ENCODE data around the gene TNFAIP6. TPM values are rescaled to one million over a fixed set of nuclear protein-coding genes. Genes with fewer than 3 reads are reported as not detected.

The TNFAIP6 gene
- total RNA-seq, 1 experiment from 2014 or later, result 1.7 TPM

DNA sequence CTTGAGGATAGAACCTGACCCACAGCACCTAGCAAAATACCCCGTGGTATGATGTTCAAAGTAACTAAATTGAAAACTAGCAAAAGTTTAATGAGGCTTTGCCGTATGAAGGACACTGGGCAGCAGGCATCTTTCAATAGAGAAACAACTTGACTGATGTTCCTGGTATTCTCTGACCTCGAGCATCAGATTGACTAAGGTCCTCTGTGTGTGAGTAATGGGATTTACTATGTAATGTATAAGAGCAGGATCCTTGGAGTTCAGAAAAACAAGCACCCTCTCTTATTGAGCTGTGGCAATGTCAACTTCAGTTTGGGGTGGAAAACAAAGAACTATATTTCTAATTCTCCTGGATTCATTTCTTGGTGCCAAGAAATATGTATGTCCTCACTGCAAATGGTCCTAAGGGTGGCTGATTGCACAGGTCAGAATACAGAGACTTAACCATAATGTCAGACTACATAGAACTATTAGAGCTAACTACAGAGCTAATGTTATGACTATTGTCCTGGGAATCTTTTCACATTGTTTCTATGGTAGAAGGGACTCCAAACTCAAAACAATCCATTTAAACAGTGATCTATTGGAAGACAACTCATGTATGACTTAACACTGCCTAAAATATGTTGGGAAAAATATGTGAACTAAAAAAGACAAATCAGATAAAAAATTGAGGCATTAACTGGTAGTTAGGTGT is 4.4 kb downstream of the TNFAIP6 start:
- Mint-ChIP-seq H3K27ac (ENCODE audit: unreplicated experiment) (no peak overlapping the region), H3K4me3 (ENCODE audit: low read depth, unreplicated experiment) (no peak overlapping the region), H3K36me3 (ENCODE audit: insufficient read depth, unreplicated experiment) (no peaks in the 10 kb centered on the region), H3K4me1 (ENCODE audit: low read depth, unreplicated experiment) (peaks cover 23% of the 10 kb centered on the region), H3K9me3 (ENCODE audit: low read depth, unreplicated experiment) (no peaks in the 10 kb centered on the region), H3K27me3 (ENCODE audit: unreplicated experiment) (no peaks in the 10 kb centered on the region)
- BruUV-seq (replicated peaks), result no TSS peak
- DNase-seq, result no peak
- TF ChIP-seq, protein P1, sequence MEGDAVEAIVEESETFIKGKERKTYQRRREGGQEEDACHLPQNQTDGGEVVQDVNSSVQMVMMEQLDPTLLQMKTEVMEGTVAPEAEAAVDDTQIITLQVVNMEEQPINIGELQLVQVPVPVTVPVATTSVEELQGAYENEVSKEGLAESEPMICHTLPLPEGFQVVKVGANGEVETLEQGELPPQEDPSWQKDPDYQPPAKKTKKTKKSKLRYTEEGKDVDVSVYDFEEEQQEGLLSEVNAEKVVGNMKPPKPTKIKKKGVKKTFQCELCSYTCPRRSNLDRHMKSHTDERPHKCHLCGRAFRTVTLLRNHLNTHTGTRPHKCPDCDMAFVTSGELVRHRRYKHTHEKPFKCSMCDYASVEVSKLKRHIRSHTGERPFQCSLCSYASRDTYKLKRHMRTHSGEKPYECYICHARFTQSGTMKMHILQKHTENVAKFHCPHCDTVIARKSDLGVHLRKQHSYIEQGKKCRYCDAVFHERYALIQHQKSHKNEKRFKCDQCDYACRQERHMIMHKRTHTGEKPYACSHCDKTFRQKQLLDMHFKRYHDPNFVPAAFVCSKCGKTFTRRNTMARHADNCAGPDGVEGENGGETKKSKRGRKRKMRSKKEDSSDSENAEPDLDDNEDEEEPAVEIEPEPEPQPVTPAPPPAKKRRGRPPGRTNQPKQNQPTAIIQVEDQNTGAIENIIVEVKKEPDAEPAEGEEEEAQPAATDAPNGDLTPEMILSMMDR (IDR thresholded peaks at IDR 0.05; ENCODE audit: unreplicated experiment), result no peak
- intact Hi-C loops (cut with micrococcal nuclease; ENCODE audit: unreplicated experiment), result no loop called here
- CTCF ChIA-PET, result no interaction called here

DNA sequence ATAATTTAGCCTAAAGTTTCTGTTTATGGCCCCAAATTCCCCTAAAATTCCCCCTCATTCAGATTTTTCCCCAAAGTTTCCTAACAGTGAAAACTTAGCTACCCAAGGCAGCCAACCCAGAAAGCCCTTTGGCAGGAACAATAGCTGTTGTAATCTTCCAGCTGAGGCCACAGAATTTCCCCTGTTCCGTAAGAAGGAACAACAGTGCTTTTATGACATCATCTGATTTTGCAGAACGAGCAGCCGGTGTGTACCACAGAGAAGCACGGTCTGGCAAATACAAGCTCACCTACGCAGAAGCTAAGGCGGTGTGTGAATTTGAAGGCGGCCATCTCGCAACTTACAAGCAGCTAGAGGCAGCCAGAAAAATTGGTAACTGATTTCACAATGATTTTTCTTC is 6.3 kb downstream of the TNFAIP6 start:
- no peak overlapping the region for H3K4me3 Mint-ChIP-seq (ENCODE audit: low read depth, unreplicated experiment)
- H3K9me3 Mint-ChIP-seq (ENCODE audit: low read depth, unreplicated experiment), result no peaks in the 10 kb centered on the region
- no peak overlapping the region for H3K27ac Mint-ChIP-seq (ENCODE audit: unreplicated experiment)
- DNase-seq, result no peak
- no peaks in the 10 kb centered on the region for H3K36me3 Mint-ChIP-seq (ENCODE audit: insufficient read depth, unreplicated experiment)
- TF ChIP-seq, protein P1 (IDR thresholded peaks at IDR 0.05; ENCODE audit: unreplicated experiment), result no peak
- H3K4me1 Mint-ChIP-seq (ENCODE audit: low read depth, unreplicated experiment), result peaks cover 13% of the 10 kb centered on the region
- H3K27me3 Mint-ChIP-seq (ENCODE audit: unreplicated experiment), result no peaks in the 10 kb centered on the region
- intact Hi-C loops (cut with micrococcal nuclease; ENCODE audit: unreplicated experiment), result no loop called here
- no TSS peak for BruUV-seq (replicated peaks)
- CTCF ChIA-PET, result interaction anchor here (0.6 kb wide), 1 partner anchor 73 kb away, joined by 3 read pairs; no protein-coding TSS in a partner anchor

DNA sequence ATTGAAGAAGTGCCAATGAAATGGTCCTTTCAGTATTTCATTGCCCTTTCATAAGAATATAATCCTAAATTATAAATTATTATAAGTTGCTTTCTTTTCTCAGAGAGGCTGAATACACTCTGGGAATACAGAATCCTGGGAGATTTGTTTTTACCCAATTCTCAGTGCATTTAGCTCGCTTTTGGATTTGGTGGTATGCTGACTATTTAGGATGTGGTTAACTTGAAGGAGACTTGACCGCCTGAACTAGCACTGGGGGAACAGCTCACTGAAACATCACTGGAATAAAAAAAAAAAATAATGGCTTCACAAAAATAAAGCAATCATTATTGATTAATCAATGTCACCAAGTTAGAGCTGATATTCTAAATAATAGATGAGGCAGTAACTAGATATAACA is 10.2 kb downstream of the TNFAIP6 start:
- TF ChIP-seq, protein P1 (IDR thresholded peaks at IDR 0.05; ENCODE audit: unreplicated experiment), result no peak
- Mint-ChIP-seq H3K36me3 (ENCODE audit: insufficient read depth, unreplicated experiment) (no peaks in the 10 kb centered on the region), H3K9me3 (ENCODE audit: low read depth, unreplicated experiment) (no peaks in the 10 kb centered on the region), H3K27me3 (ENCODE audit: unreplicated experiment) (no peaks in the 10 kb centered on the region), H3K27ac (ENCODE audit: unreplicated experiment) (no peak overlapping the region), H3K4me3 (ENCODE audit: low read depth, unreplicated experiment) (no peak overlapping the region), H3K4me1 (ENCODE audit: low read depth, unreplicated experiment) (peaks cover 7% of the 10 kb centered on the region)
- DNase-seq, result no peak
- no TSS peak for BruUV-seq (replicated peaks)
- CTCF ChIA-PET, result no interaction called here
- intact Hi-C loops (cut with micrococcal nuclease; ENCODE audit: unreplicated experiment), result no loop called here

DNA sequence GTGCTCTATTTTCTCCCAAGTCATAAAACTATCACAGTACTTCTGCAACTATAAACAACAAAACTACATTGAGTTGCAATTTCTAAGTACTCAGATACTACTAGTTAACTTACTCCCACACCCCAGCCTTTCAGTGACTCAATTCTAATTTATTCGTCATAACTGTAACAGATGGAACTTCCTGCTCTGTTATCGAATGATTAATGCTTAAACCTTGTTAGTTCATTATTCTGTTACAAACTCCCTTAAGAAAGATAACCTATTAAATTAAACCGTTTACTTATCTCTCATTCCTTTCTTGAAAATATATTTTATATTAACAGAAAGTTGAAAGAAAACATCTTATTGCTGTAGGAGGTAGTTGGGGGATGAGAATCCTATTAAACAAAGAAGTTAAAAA is 17.0 kb downstream of the TNFAIP6 start:
- Mint-ChIP-seq H3K27me3 (ENCODE audit: unreplicated experiment) (no peaks in the 10 kb centered on the region), H3K4me3 (ENCODE audit: low read depth, unreplicated experiment) (peak overlapping the region; percentile 14), H3K9me3 (ENCODE audit: low read depth, unreplicated experiment) (no peaks in the 10 kb centered on the region), H3K27ac (ENCODE audit: unreplicated experiment) (peak overlapping the region; percentile 81), H3K36me3 (ENCODE audit: insufficient read depth, unreplicated experiment) (peaks cover 9% of the 10 kb centered on the region), H3K4me1 (ENCODE audit: low read depth, unreplicated experiment) (peaks cover 15% of the 10 kb centered on the region)
- peak; percentile 24 for DNase-seq
- intact Hi-C loops (cut with micrococcal nuclease; ENCODE audit: unreplicated experiment), result loop anchor here (5.0 kb wide), 1 partner anchor 33 kb away; the partner anchor contains the start of gene RIF1
- CTCF ChIA-PET, result no interaction called here
- TF ChIP-seq, protein P1 (IDR thresholded peaks at IDR 0.05; ENCODE audit: unreplicated experiment), result no peak
- BruUV-seq (replicated peaks), result no TSS peak

Data from Calu3 (cell line).